K562 (cell line): Measurements from ENCODE around the gene SCARB2. TPM values are rescaled to one million over a fixed set of nuclear protein-coding genes. Genes with fewer than 3 reads are reported as not detected.
A peak's percentile ranks its signal among the peaks of the same experiment; 100 is the strongest.

Experiments
- CCAR2 ChIP-seq: fragments of 200-400 bp; formaldehyde crosslinking; IDR thresholded peaks from 2 replicates; pipeline ENCODE4 v1.6.1; 2017; ENCODE audit warnings: mild to moderate bottlenecking, low read depth, low read length
- CREB3L1 ChIP-seq: fragments of 450-650 bp; IDR thresholded peaks from 2 replicates; pipeline ENCODE4 v1.6.1; 2014; ENCODE audit warnings: low read depth, mild to moderate bottlenecking, moderate library complexity, borderline replicate concordance
- E2F4 ChIP-seq: sonication (generic); formaldehyde crosslinking; IDR thresholded peaks from 2 replicates; pipeline ENCODE4 v1.8.0; 2022; ENCODE audit warnings: mild to moderate bottlenecking, low read depth, missing genetic modification reagents
- HIVEP1 ChIP-seq: fragments of 250-450 bp; sonication (Bioruptor Pico); IDR thresholded peaks from 2 replicates; pipeline ENCODE4 v1.4.0; 2020; ENCODE audit warnings: mild to moderate bottlenecking
- HMBOX1 ChIP-seq: sonication (generic); IDR thresholded peaks from 2 replicates; pipeline ENCODE4 v1.6.1; 2016
- HMG20A ChIP-seq: fragments of 450-650 bp; formaldehyde crosslinking; conservative IDR thresholded peaks from 2 replicates; pipeline ENCODE4 v1.4.0; 2020; ENCODE audit warnings: mild to moderate bottlenecking, mixed read lengths
- HOXB6 ChIP-seq: fragments of 250-450 bp; sonication (Bioruptor Pico); IDR thresholded peaks from 2 replicates; pipeline ENCODE4 v1.5.1; 2022; ENCODE audit warnings: mild to moderate bottlenecking, borderline replicate concordance
- MAFG ChIP-seq: fragments of 450-650 bp; conservative IDR thresholded peaks from 2 replicates; pipeline ENCODE4 v1.6.1; 2016; ENCODE audit warnings: missing genetic modification characterization, missing compliant biosample characterization
- PHB ChIP-seq: fragments of 250-450 bp; sonication (Bioruptor Pico); IDR thresholded peaks from 2 replicates; pipeline ENCODE4 v1.5.0; 2021
- SMAD2 ChIP-seq: fragments of 150-350 bp; IDR thresholded peaks from 2 replicates; pipeline ENCODE4 v1.6.1; 2014; ENCODE audit warnings: low read depth, mild to moderate bottlenecking, low read length
- SRSF3 ChIP-seq: fragments of 200-400 bp; formaldehyde crosslinking; IDR thresholded peaks from 2 replicates; pipeline ENCODE4 v1.6.1; 2016; ENCODE audit warnings: mild to moderate bottlenecking, low read length, moderate library complexity; ENCODE audit not compliant: insufficient read depth
- SRSF9 ChIP-seq: fragments of 200-400 bp; formaldehyde crosslinking; IDR thresholded peaks from 2 replicates; pipeline ENCODE4 v1.6.1; 2017; ENCODE audit warnings: low read depth, low read length, borderline replicate concordance
- TCF7L2 ChIP-seq: fragments of 150-350 bp; IDR thresholded peaks from 2 replicates; pipeline ENCODE4 v1.6.1; 2016; ENCODE audit warnings: low read depth, mild to moderate bottlenecking, low read length, moderate library complexity
- ZNF277 ChIP-seq: fragments of 250-450 bp; sonication (Bioruptor Pico); IDR thresholded peaks from 2 replicates; pipeline ENCODE4 v1.8.0; 2022; ENCODE audit warnings: inconsistent platforms, mild to moderate bottlenecking, moderate library complexity, borderline replicate concordance
- ZNF609 ChIP-seq: sonication (generic); formaldehyde crosslinking; IDR thresholded peaks from 2 replicates; pipeline ENCODE4 v1.8.1; 2023; ENCODE audit warnings: missing genetic modification reagents, mild to moderate bottlenecking, borderline replicate concordance
- ZNF699 ChIP-seq: fragments of 250-450 bp; sonication (Bioruptor Pico); IDR thresholded peaks from 2 replicates; pipeline ENCODE4 v1.8.0; 2021; ENCODE audit warnings: mild to moderate bottlenecking, moderate library complexity; ENCODE audit not compliant: insufficient replicate concordance
- polyA plus RNA-seq, 8 experiments: library from polyadenylated mRNA; depleted of rRNA in 4 of 8; stranded (reverse) in 5 of 8; unstranded in 3 of 8; fragments of >200 nt; fragmentation: Nextera tagmentation in 2 of 8; fragmentation: Illumina TruSeq in 1 of 8; extraction: Ambion mirVana in 2 of 8; extraction: Trizol in 1 of 8; gene quantifications; 2 replicates each; pipeline versions ENCODE4 v1.2.1 to v1.2.3, GENCODE V29; 2011 to 2014; ENCODE audit warnings: inconsistent platforms in 1 of 8, missing spikeins in 1 of 8
- total RNA-seq, 7 experiments: library from RNA; depleted of rRNA in 6 of 7; stranded (reverse); fragments of >200 nt in 6 of 7; fragmentation: Illumina TruSeq in 2 of 7; extraction: Trizol in 2 of 7; gene quantifications; 2 replicates each; pipeline versions ENCODE4 v1.2.1 to v1.2.3, GENCODE V29; 2011 to 2021; ENCODE audit warnings: low replicate concordance in 1 of 7

SCARB2 gene
- total and polyA plus RNA-seq, 9 of the 15 experiments (the other 6 are each of a cell fraction or from before 2014, with no cell fraction given): 6.1 to 25.8 (median 17.8) TPM

- TF ChIP-seq ZNF609 (no peak), SRSF9 (no peak), HMG20A (CRISPR knock-in tag) (no peak), SMAD2 (no peak), SRSF3 (no peak), HOXB6 (no peak), CREB3L1 (peak; percentile 66), HIVEP1 (CRISPR knock-in tag) (no peak), MAFG (tag) (no peak), ZNF277 (CRISPR knock-in tag) (no peak), PHB (CRISPR knock-in tag) (no peak), TCF7L2 (no peak), CCAR2 (no peak), ZNF699 (no peak), E2F4 (CRISPR knock-in tag) (no peak), HMBOX1 (no peak; the same call in 1 of the 2 replicates)
Observed at GRCh38 chr4:76213415-76214176, at the start of gene SCARB2 (continued).
